IPS DF 19.7 (cell line): ENCODE results near the gene COX19.

Experiments used
- DNase-seq: peaks from one replicate; pipeline ENCODE4 v3.0.0-alpha.2; 2013; ENCODE audit warnings: low read depth, low spot score

Gene COX19

GRCh38 chr7:979151-979550 is 3.8 kb upstream of the COX19 start:
- DNase-seq, result no peak

GRCh38 chr7:978416-979091 is 3.2 kb upstream of the COX19 start:
- DNase-seq, result no peak

- DNase-seq, result no peak
Observed at GRCh38 chr7:978049-978346, 2.6 kb upstream of the COX19 start.

GRCh38 chr7:977326-978048 is 2.1 kb upstream of the COX19 start:
- no peak for DNase-seq

- no peak for DNase-seq
Observed at GRCh38 chr7:976901-977325, 1.6 kb upstream of the COX19 start.

GRCh38 chr7:975702-976473 is 539 bp upstream of the COX19 start:
- DNase-seq, result no peak

- DNase-seq, result no peak
Observed at GRCh38 chr7:974172-974571, 1.2 kb downstream of the COX19 start.

GRCh38 chr7:973312-973711 is 2.0 kb downstream of the COX19 start:
- DNase-seq, result no peak

- DNase-seq, result no peak
Observed at GRCh38 chr7:972676-973309, 2.6 kb downstream of the COX19 start.

- no peak for DNase-seq
Observed at GRCh38 chr7:972110-972509, 3.2 kb downstream of the COX19 start.

- DNase-seq, result no peak
Observed at GRCh38 chr7:970744-971143, 4.6 kb downstream of the COX19 start.

GRCh38 chr7:969403-969802 is 5.9 kb downstream of the COX19 start:
- no peak for DNase-seq

GRCh38 chr7:968205-969105 is 6.9 kb downstream of the COX19 start:
- DNase-seq, result no peak

GRCh38 chr7:967361-968082 is 7.8 kb downstream of the COX19 start:
- no peak for DNase-seq

GRCh38 chr7:966291-967069 is 8.9 kb downstream of the COX19 start:
- DNase-seq, result no peak

- no peak for DNase-seq
Observed at GRCh38 chr7:964401-965231, 10.7 kb downstream of the COX19 start.

- no peak for DNase-seq
Observed at GRCh38 chr7:963236-964078, 11.9 kb downstream of the COX19 start.
